Measurements from ENCODE around the gene VAPB.

VAPB gene

DNA sequence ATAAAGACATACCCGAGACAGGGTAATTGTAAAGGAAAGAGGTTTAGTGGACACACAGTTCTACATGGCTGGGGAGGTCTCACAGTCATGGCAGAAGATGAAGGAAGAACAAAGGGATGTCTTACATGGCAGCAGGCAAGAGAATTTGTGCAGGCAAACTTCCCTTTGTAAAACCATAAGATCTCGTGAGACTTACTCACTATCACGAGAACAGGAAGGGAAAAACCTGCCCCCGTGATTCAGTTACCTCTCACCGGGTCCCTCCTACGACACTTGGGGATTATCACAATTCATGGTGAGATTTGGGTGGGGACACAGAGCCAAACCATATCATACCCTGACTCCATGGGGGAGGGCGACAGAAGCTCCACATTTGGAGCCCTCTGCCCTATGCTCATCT, 7.4 kb upstream of the VAPB start:
- Histone ChIP-seq H3K4me3 (ENCODE audit: low read length) (no peak overlapping the region), H3K18ac (ENCODE audit: low read length) (no peak overlapping the region), H2AK5ac (ENCODE audit: low read length) (no peak overlapping the region), H3K4me1 (ENCODE audit: control insufficient read depth, low read depth, low read length) (no peaks in the 10 kb centered on the region), H3K36me3 (ENCODE audit: control insufficient read depth, insufficient read depth, low read length) (no peaks in the 10 kb centered on the region), H3K9ac (ENCODE audit: low read length) (no peak overlapping the region), H4K8ac (ENCODE audit: low read depth, low read length) (no peak overlapping the region), H3K4ac (ENCODE audit: low read depth, low read length) (no peak overlapping the region), H3K56ac (ENCODE audit: low read length) (no peak overlapping the region), H4K5ac (ENCODE audit: low read length) (no peak overlapping the region), H3K27me3 (ENCODE audit: insufficient read depth, low read length, poor library complexity) (no peaks in the 10 kb centered on the region), H3K4me2 (ENCODE audit: low read length) (no peak overlapping the region), H2BK15ac (replicated peaks; ENCODE audit: low read depth) (no peak overlapping the region), H3K79me2 (ENCODE audit: control insufficient read depth, insufficient read depth, low read length) (no peaks in the 10 kb centered on the region), H2BK5ac (ENCODE audit: low read length) (no peak overlapping the region), H3K27ac (ENCODE audit: low read depth, low read length) (no peak overlapping the region), H2BK120ac (ENCODE audit: low read depth, low read length) (no peak overlapping the region), H3K23ac (ENCODE audit: low read length) (no peak overlapping the region), H3K79me1 (ENCODE audit: low read length) (no peaks in the 10 kb centered on the region)
- no peak for DNase-seq
- whole genome bisulfite sequencing (ENCODE audit: extremely low coverage, insufficient coverage, low lambda C conversion rate), result no CpG with 5 or more reads among the region's 7 CpGs

DNA sequence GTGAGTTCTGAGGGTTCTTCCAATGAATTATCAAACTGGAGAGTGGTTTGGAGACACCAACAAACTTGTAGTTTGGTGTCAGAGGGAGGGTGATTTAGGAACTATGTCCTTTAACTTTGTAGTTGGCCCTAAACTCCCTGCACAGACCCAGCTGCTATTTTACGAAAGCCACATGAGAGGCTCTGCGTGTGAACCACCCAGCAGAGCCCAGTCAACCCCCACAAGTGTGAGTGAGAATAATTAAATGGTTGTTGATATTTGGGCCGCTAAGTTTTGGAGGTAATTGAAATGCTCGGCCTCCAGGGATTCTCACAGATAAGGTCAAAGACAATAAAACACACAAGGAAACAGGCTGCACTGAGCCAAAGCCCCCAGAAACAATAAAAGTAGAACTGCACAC, 6.9 kb upstream of the VAPB start:
- H3K27me3 ChIP-seq (ENCODE audit: insufficient read depth, low read length, poor library complexity), result no peaks in the 10 kb centered on the region
- H3K9ac ChIP-seq (ENCODE audit: low read length), result no peak overlapping the region
- H3K79me1 ChIP-seq (ENCODE audit: low read length), result no peaks in the 10 kb centered on the region
- no peak overlapping the region for H3K4me3 ChIP-seq (ENCODE audit: low read length)
- DNase-seq, result no peak
- no peak overlapping the region for H4K8ac ChIP-seq (ENCODE audit: low read depth, low read length)
- no peak overlapping the region for H3K27ac ChIP-seq (ENCODE audit: low read depth, low read length)
- no peak overlapping the region for H4K5ac ChIP-seq (ENCODE audit: low read length)
- no peak overlapping the region for H3K56ac ChIP-seq (ENCODE audit: low read length)
- H3K36me3 ChIP-seq (ENCODE audit: control insufficient read depth, insufficient read depth, low read length), result no peaks in the 10 kb centered on the region
- H3K23ac ChIP-seq (ENCODE audit: low read length), result no peak overlapping the region
- WGBS (ENCODE audit: extremely low coverage, insufficient coverage, low lambda C conversion rate), result no CpG with 5 or more reads among the region's 4 CpGs
- no peak overlapping the region for H2BK15ac ChIP-seq (replicated peaks; ENCODE audit: low read depth)
- no peak overlapping the region for H2AK5ac ChIP-seq (ENCODE audit: low read length)
- no peak overlapping the region for H3K4me2 ChIP-seq (ENCODE audit: low read length)
- no peak overlapping the region for H2BK120ac ChIP-seq (ENCODE audit: low read depth, low read length)
- no peak overlapping the region for H3K4ac ChIP-seq (ENCODE audit: low read depth, low read length)
- H3K4me1 ChIP-seq (ENCODE audit: control insufficient read depth, low read depth, low read length), result no peaks in the 10 kb centered on the region
- H3K79me2 ChIP-seq (ENCODE audit: control insufficient read depth, insufficient read depth, low read length), result no peaks in the 10 kb centered on the region
- no peak overlapping the region for H2BK5ac ChIP-seq (ENCODE audit: low read length)
- no peak overlapping the region for H3K18ac ChIP-seq (ENCODE audit: low read length)

DNA sequence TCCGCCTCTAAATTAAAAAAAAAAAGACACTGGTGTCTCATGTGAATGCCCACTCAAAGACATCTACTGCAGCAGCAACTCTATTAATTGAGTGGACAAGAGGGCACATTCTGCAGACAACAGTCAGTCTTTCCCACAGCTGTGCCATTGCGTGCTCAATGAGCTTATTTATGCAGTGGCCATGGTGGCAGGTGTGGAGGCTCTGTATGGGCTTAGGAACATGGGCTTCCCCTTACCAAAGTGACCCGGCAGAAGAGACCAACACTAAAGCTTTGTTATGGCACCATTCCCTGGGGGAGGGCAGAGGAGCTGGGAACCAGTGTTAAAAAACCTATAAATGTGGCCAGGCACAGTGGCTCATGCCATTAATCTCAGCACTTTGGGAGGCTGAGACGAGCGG, 4.2 kb upstream of the VAPB start:
- no peak overlapping the region for H2BK15ac ChIP-seq (replicated peaks; ENCODE audit: low read depth)
- peaks cover 1% of the 10 kb centered on the region for H3K4me1 ChIP-seq (ENCODE audit: control insufficient read depth, low read depth, low read length)
- no peak overlapping the region for H4K5ac ChIP-seq (ENCODE audit: low read length)
- H3K27me3 ChIP-seq (ENCODE audit: insufficient read depth, low read length, poor library complexity), result no peaks in the 10 kb centered on the region
- H2AK5ac ChIP-seq (ENCODE audit: low read length), result no peak overlapping the region
- no peak overlapping the region for H3K27ac ChIP-seq (ENCODE audit: low read depth, low read length)
- DNase-seq, result no peak
- H3K4me3 ChIP-seq (ENCODE audit: low read length), result no peak overlapping the region
- no peak overlapping the region for H3K18ac ChIP-seq (ENCODE audit: low read length)
- no peaks in the 10 kb centered on the region for H3K36me3 ChIP-seq (ENCODE audit: control insufficient read depth, insufficient read depth, low read length)
- no peak overlapping the region for H3K56ac ChIP-seq (ENCODE audit: low read length)
- H3K79me2 ChIP-seq (ENCODE audit: control insufficient read depth, insufficient read depth, low read length), result peaks cover 6% of the 10 kb centered on the region
- no peak overlapping the region for H3K9ac ChIP-seq (ENCODE audit: low read length)
- no peak overlapping the region for H3K4me2 ChIP-seq (ENCODE audit: low read length)
- H4K8ac ChIP-seq (ENCODE audit: low read depth, low read length), result no peak overlapping the region
- no peak overlapping the region for H2BK5ac ChIP-seq (ENCODE audit: low read length)
- no peak overlapping the region for H3K4ac ChIP-seq (ENCODE audit: low read depth, low read length)
- H2BK120ac ChIP-seq (ENCODE audit: low read depth, low read length), result no peak overlapping the region
- no CpG with 5 or more reads among the region's 5 CpGs for WGBS (ENCODE audit: extremely low coverage, insufficient coverage, low lambda C conversion rate)
- H3K23ac ChIP-seq (ENCODE audit: low read length), result no peak overlapping the region
- H3K79me1 ChIP-seq (ENCODE audit: low read length), result peaks cover 2% of the 10 kb centered on the region

DNA sequence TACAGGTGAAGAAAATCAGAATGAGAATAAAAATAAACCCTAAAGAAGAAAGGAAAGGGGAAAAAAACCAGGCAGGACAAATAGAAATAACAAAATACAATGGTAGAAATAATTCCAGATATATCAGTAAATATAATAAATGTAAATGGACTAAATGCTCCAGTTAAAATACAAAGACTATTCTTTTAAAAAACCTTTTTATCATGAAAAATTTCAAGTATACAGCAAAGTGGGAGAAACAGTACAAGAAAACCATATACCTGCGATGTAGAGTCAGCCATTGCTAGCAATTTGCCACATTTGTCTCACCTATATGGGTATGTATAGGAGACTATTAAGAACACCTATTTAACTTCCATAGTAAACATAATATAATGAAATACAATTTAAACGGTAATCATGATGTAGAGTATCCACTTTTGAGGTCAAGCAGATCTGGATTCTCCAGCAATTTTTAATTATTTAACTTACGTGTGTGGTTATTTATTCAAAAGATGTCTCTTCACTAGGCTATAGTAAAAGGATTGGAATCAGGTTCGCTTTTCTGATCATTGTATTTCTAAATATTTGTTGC, 914 bp upstream of the VAPB start:
- peaks cover 36% of the 10 kb centered on the region for H3K79me2 ChIP-seq (ENCODE audit: control insufficient read depth, insufficient read depth, low read length)
- no peak overlapping the region for H3K4ac ChIP-seq (ENCODE audit: low read depth, low read length)
- H3K27ac ChIP-seq (ENCODE audit: low read depth, low read length), result no peak overlapping the region
- no peak overlapping the region for H2BK120ac ChIP-seq (ENCODE audit: low read depth, low read length)
- H3K23ac ChIP-seq (ENCODE audit: low read length), result no peak overlapping the region
- no peak overlapping the region for H3K4me3 ChIP-seq (ENCODE audit: low read length)
- no peak overlapping the region for H2BK5ac ChIP-seq (ENCODE audit: low read length)
- no CpG with 5 or more reads among the region's 4 CpGs for WGBS (ENCODE audit: extremely low coverage, insufficient coverage, low lambda C conversion rate)
- no peak overlapping the region for H2BK15ac ChIP-seq (replicated peaks; ENCODE audit: low read depth)
- no peaks in the 10 kb centered on the region for H3K27me3 ChIP-seq (ENCODE audit: insufficient read depth, low read length, poor library complexity)
- H3K79me1 ChIP-seq (ENCODE audit: low read length), result peaks cover 19% of the 10 kb centered on the region
- H2AK5ac ChIP-seq (ENCODE audit: low read length), result no peak overlapping the region
- no peak overlapping the region for H4K8ac ChIP-seq (ENCODE audit: low read depth, low read length)
- no peak overlapping the region for H3K9ac ChIP-seq (ENCODE audit: low read length)
- H3K4me1 ChIP-seq (ENCODE audit: control insufficient read depth, low read depth, low read length), result peaks cover 4% of the 10 kb centered on the region
- no peak overlapping the region for H3K56ac ChIP-seq (ENCODE audit: low read length)
- no peak overlapping the region for H4K5ac ChIP-seq (ENCODE audit: low read length)
- H3K4me2 ChIP-seq (ENCODE audit: low read length), result no peak overlapping the region
- H3K36me3 ChIP-seq (ENCODE audit: control insufficient read depth, insufficient read depth, low read length), result no peaks in the 10 kb centered on the region
- H3K18ac ChIP-seq (ENCODE audit: low read length), result no peak overlapping the region
- DNase-seq, result no peak

DNA sequence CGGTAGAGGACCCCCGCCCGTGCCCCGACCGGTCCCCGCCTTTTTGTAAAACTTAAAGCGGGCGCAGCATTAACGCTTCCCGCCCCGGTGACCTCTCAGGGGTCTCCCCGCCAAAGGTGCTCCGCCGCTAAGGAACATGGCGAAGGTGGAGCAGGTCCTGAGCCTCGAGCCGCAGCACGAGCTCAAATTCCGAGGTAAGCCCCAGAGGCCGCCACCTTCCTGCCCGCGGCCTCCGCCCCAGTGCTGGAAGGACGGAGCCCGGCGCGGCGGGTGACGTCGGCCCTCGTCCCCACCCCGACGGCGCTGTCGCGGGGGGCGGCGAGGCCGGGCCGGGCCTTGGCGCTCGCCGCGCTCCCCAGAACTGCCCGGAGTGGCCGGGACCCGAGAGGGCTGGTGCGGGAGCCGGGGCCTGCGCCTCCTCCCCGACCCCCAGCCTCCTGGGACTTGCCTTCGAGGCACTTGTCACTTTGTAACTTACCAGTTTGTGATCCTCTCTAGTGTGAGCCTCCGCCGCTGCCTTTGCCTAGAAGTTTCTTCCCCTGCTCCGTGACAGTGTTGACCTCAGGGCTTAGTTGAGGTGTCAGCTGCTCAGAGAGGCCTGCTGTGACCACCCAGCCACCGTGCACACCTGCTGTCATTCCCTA, 417 bp downstream of the VAPB start:
- Histone ChIP-seq H4K5ac (ENCODE audit: low read length) (no peak overlapping the region), H3K4me3 (ENCODE audit: low read length) (peak overlapping the region; percentile 70), H3K27ac (ENCODE audit: low read depth, low read length) (peak overlapping the region; percentile 47), H3K18ac (ENCODE audit: low read length) (peak overlapping the region; percentile 71), H3K4ac (ENCODE audit: low read depth, low read length) (peak overlapping the region; percentile 86), H3K79me1 (ENCODE audit: low read length) (peaks cover 23% of the 10 kb centered on the region), H4K8ac (ENCODE audit: low read depth, low read length) (peak overlapping the region; percentile 7), H3K4me2 (ENCODE audit: low read length) (peak overlapping the region; percentile 97), H3K23ac (ENCODE audit: low read length) (peak overlapping the region; percentile 83), H3K79me2 (ENCODE audit: control insufficient read depth, insufficient read depth, low read length) (peaks cover 48% of the 10 kb centered on the region), H2BK120ac (ENCODE audit: low read depth, low read length) (no peak overlapping the region), H3K36me3 (ENCODE audit: control insufficient read depth, insufficient read depth, low read length) (no peaks in the 10 kb centered on the region), H2BK15ac (replicated peaks; ENCODE audit: low read depth) (no peak overlapping the region), H2BK5ac (ENCODE audit: low read length) (no peak overlapping the region), H3K27me3 (ENCODE audit: insufficient read depth, low read length, poor library complexity) (no peaks in the 10 kb centered on the region), H3K9ac (ENCODE audit: low read length) (peak overlapping the region; percentile 94), H3K56ac (ENCODE audit: low read length) (peak overlapping the region; percentile 95), H3K4me1 (ENCODE audit: control insufficient read depth, low read depth, low read length) (peaks cover 4% of the 10 kb centered on the region), H2AK5ac (ENCODE audit: low read length) (peak overlapping the region; percentile 84)
- no CpG with 5 or more reads among the region's 56 CpGs for WGBS (ENCODE audit: extremely low coverage, insufficient coverage, low lambda C conversion rate)
- peak; percentile 67 for DNase-seq
